Measurements from ENCODE around the gene VANGL1.

The VANGL1 gene

GRCh38 chr1:115722221-115722620 is 80.5 kb downstream of the VANGL1 start:
- Histone ChIP-seq H3K36me3 (replicated peaks; ENCODE audit: insufficient read depth, low read length) (no peaks in the 10 kb centered on the region), H3F3A (ENCODE audit: insufficient read depth, low read length) (no peaks in the 10 kb centered on the region), H2AFZ (ENCODE audit: low read length) (no peak overlapping the region), H3K9me3 (replicated peaks; ENCODE audit: insufficient read depth, low read length) (no peaks in the 10 kb centered on the region), H3K9ac (ENCODE audit: low read length) (no peak overlapping the region), H3K9me2 (replicated peaks; ENCODE audit: insufficient read depth, low read length) (no peaks in the 10 kb centered on the region), H3K27ac (ENCODE audit: low read length) (no peak overlapping the region), H3K79me2 (ENCODE audit: low read length) (no peaks in the 10 kb centered on the region), H3K27me3 (replicated peaks; ENCODE audit: insufficient read depth, low read length) (no peaks in the 10 kb centered on the region), H4K20me1 (ENCODE audit: insufficient read depth, low read length) (no peaks in the 10 kb centered on the region), H3K4me1 (ENCODE audit: low read length) (no peaks in the 10 kb centered on the region), H3K4me3 (ENCODE audit: low read length) (no peak overlapping the region), H3K4me2 (ENCODE audit: low read depth, low read length) (no peak overlapping the region)
- no peak for DNase-seq
- TF ChIP-seq EZH2 (optimal IDR thresholded peaks at IDR 0.05; ENCODE audit: low read depth, low read length) (no peak), EZH2phosphoT487 (IDR thresholded peaks at IDR 0.05; ENCODE audit: low read length) (no peak), CTCF (IDR thresholded peaks at IDR 0.05; ENCODE audit: low read length) (no peak)

GRCh38 chr1:115723756-115724155 is 82.0 kb downstream of the VANGL1 start:
- Histone ChIP-seq H3K4me1 (ENCODE audit: low read length) (no peaks in the 10 kb centered on the region), H3K36me3 (replicated peaks; ENCODE audit: insufficient read depth, low read length) (no peaks in the 10 kb centered on the region)

GRCh38 chr1:115725600-115725999 is 83.8 kb downstream of the VANGL1 start:
- no peak overlapping the region for H3K9ac ChIP-seq (ENCODE audit: low read length)
- no peaks in the 10 kb centered on the region for H3K9me2 ChIP-seq (replicated peaks; ENCODE audit: insufficient read depth, low read length)
- no peak for DNase-seq
- H3K27ac ChIP-seq (ENCODE audit: low read length), result no peak overlapping the region
- no peak overlapping the region for H2AFZ ChIP-seq (ENCODE audit: low read length)
- no peaks in the 10 kb centered on the region for H4K20me1 ChIP-seq (ENCODE audit: insufficient read depth, low read length)
- no peak overlapping the region for H3K4me3 ChIP-seq (ENCODE audit: low read length)
- no peaks in the 10 kb centered on the region for H3F3A ChIP-seq (ENCODE audit: insufficient read depth, low read length)
- no peaks in the 10 kb centered on the region for H3K79me2 ChIP-seq (ENCODE audit: low read length)
- no peak overlapping the region for H3K4me2 ChIP-seq (ENCODE audit: low read depth, low read length)
- H3K36me3 ChIP-seq (replicated peaks; ENCODE audit: insufficient read depth, low read length), result no peaks in the 10 kb centered on the region
- H3K27me3 ChIP-seq (replicated peaks; ENCODE audit: insufficient read depth, low read length), result no peaks in the 10 kb centered on the region
- no peaks in the 10 kb centered on the region for H3K4me1 ChIP-seq (ENCODE audit: low read length)
- H3K9me3 ChIP-seq (replicated peaks; ENCODE audit: insufficient read depth, low read length), result no peaks in the 10 kb centered on the region
- TF ChIP-seq EZH2phosphoT487 (IDR thresholded peaks at IDR 0.05; ENCODE audit: low read length) (no peak), EZH2 (optimal IDR thresholded peaks at IDR 0.05; ENCODE audit: low read depth, low read length) (no peak), CTCF (IDR thresholded peaks at IDR 0.05; ENCODE audit: low read length) (no peak)

More at GRCh38 chr1:115723756-115724155, 82.0 kb downstream of the VANGL1 start:
- Histone ChIP-seq H2AFZ (ENCODE audit: low read length) (no peak overlapping the region), H3F3A (ENCODE audit: insufficient read depth, low read length) (no peaks in the 10 kb centered on the region), H3K9me3 (replicated peaks; ENCODE audit: insufficient read depth, low read length) (no peaks in the 10 kb centered on the region), H3K9ac (ENCODE audit: low read length) (no peak overlapping the region), H3K79me2 (ENCODE audit: low read length) (no peaks in the 10 kb centered on the region), H3K4me2 (ENCODE audit: low read depth, low read length) (no peak overlapping the region), H4K20me1 (ENCODE audit: insufficient read depth, low read length) (no peaks in the 10 kb centered on the region), H3K27me3 (replicated peaks; ENCODE audit: insufficient read depth, low read length) (no peaks in the 10 kb centered on the region), H3K27ac (ENCODE audit: low read length) (no peak overlapping the region), H3K4me3 (ENCODE audit: low read length) (no peak overlapping the region), H3K9me2 (replicated peaks; ENCODE audit: insufficient read depth, low read length) (no peaks in the 10 kb centered on the region)
- TF ChIP-seq CTCF (IDR thresholded peaks at IDR 0.05; ENCODE audit: low read length) (no peak), EZH2 (optimal IDR thresholded peaks at IDR 0.05; ENCODE audit: low read depth, low read length) (no peak), EZH2phosphoT487 (IDR thresholded peaks at IDR 0.05; ENCODE audit: low read length) (no peak)
- DNase-seq, result no peak
